H1 (cell line): ENCODE measurements around the gene KCNH5. TPM values are rescaled to one million over a fixed set of nuclear protein-coding genes. Genes with fewer than 3 reads are reported as not detected.

Experiments
- CTCF ChIA-PET: fragments of 300-600 bp; sonication (Branson Sonifier 250); formaldehyde crosslinking; loops from one replicate; lab custom pipeline; 2021; ENCODE audit not compliant: partially characterized antibody; lab: Charles Lee
- POLR2A ChIA-PET: fragments of 300-600 bp; sonication (Branson Sonifier 250); formaldehyde crosslinking; loops from one replicate; lab custom pipeline; 2021; ENCODE audit warnings: inconsistent platforms; ENCODE audit not compliant: partially characterized antibody; lab: Charles Lee
- DNase-seq, 2 experiments: peaks; one replicate each; pipeline versions ENCODE4 v3.0.0 to v3.0.0-alpha.2; 2010 to 2022; ENCODE audit warnings: low spot score in 2 of 2, low read depth in 1 of 2, mixed read lengths in 1 of 2
- FAIRE-seq: peaks from 2 replicates; lab custom pipeline; 2011; peaks lifted over from hg19 to GRCh38; lab: Jason Lieb, UNC
- H2AFZ ChIP-seq: 2 replicates; pipeline ENCODE4 v1.8.1; 2012; ENCODE audit warnings: low read length, inconsistent platforms
- H2AK5ac ChIP-seq: 2 replicates; pipeline ENCODE4 v1.6.1; 2013; ENCODE audit warnings: low read depth, low read length
- H2BK120ac ChIP-seq: replicated peaks from 2 replicates; pipeline ENCODE3; 2013; ENCODE audit warnings: low read depth, low read length, inconsistent platforms
- H2BK12ac ChIP-seq: 2 replicates; pipeline ENCODE4 v1.6.1; 2013; ENCODE audit warnings: low read depth, low read length
- H2BK15ac ChIP-seq: 2 replicates; pipeline ENCODE4 v1.6.1; 2013; ENCODE audit warnings: low read length
- H2BK20ac ChIP-seq: 2 replicates; pipeline ENCODE4 v1.6.1; 2013; ENCODE audit warnings: low read length
- H2BK5ac ChIP-seq: 2 replicates; pipeline ENCODE4 v1.6.1; 2013; ENCODE audit warnings: low read depth, low read length
- H3K14ac ChIP-seq: 2 replicates; pipeline ENCODE4 v1.6.1; 2013; ENCODE audit warnings: inconsistent platforms; ENCODE audit not compliant: insufficient read length
- H3K18ac ChIP-seq: 2 replicates; pipeline ENCODE4 v1.6.1; 2013; ENCODE audit warnings: low read length; ENCODE audit errors: extremely low read depth
- H3K23ac ChIP-seq: 2 replicates; pipeline ENCODE4 v1.6.1; 2013; ENCODE audit warnings: inconsistent platforms; ENCODE audit not compliant: insufficient read length
- H3K23me2 ChIP-seq: 2 replicates; pipeline ENCODE4 v1.6.1; 2013; ENCODE audit warnings: low read depth, low read length
- H3K27ac ChIP-seq: 2 replicates; pipeline ENCODE4 v1.6.1; 2011; ENCODE audit warnings: low read depth, low read length, inconsistent platforms
- H3K27me3 ChIP-seq, 4 experiments: replicated peaks in 1 of 4; 1 replicate in 1 of 4; 2 replicates in 3 of 4; pipeline versions ENCODE4 v1.6.1 to v1.8.1; 2011 to 2013; ENCODE audit warnings: low read length in 3 of 4, mild to moderate bottlenecking in 3 of 4, inconsistent platforms in 2 of 4, mixed read lengths in 2 of 4, moderate library complexity in 1 of 4; ENCODE audit not compliant: control insufficient read depth in 3 of 4, insufficient read depth in 3 of 4; ENCODE audit errors: extremely low read depth in 1 of 4
- H3K36me3 ChIP-seq, 4 experiments: 2 replicates each; pipeline versions ENCODE4 v1.6.1 to v1.8.1; 2011 to 2013; ENCODE audit warnings: mild to moderate bottlenecking in 4 of 4, low read length in 3 of 4, moderate library complexity in 2 of 4, control low read depth in 1 of 4, inconsistent platforms in 1 of 4; ENCODE audit not compliant: insufficient read depth in 4 of 4, control insufficient read depth in 2 of 4
- H3K4ac ChIP-seq: replicated peaks from 2 replicates; pipeline ENCODE3; 2013; ENCODE audit warnings: low read length, low read depth, mixed read lengths, inconsistent platforms; ENCODE audit not compliant: insufficient read length
- H3K4me1 ChIP-seq, 4 experiments: replicated peaks in 1 of 4; 1 replicate in 1 of 4; 2 replicates in 3 of 4; pipeline versions ENCODE4 v1.6.1 to v1.8.1; 2011 to 2013; ENCODE audit warnings: low read length in 3 of 4, inconsistent platforms in 2 of 4, mixed read lengths in 1 of 4; ENCODE audit not compliant: insufficient read depth in 4 of 4, control insufficient read depth in 3 of 4
- H3K4me2 ChIP-seq, 2 experiments: 2 replicates each; pipeline versions ENCODE4 v1.6.1 to v1.8.1; 2011 to 2013; ENCODE audit warnings: low read depth in 2 of 2, low read length in 2 of 2, control low read depth in 1 of 2, inconsistent platforms in 1 of 2, mild to moderate bottlenecking in 1 of 2; ENCODE audit not compliant: insufficient read depth in 1 of 2
- H3K4me3 ChIP-seq, 4 experiments: fragments of 200-600, 300-600 bp in 1 of 4; sonication (generic), shearing (Covaris generic), sonication (Bioruptor Twin) in 1 of 4; 2 replicates each; pipeline versions ENCODE4 v1.5.1 to v1.8.1; 2011 to 2016; ENCODE audit warnings: low read length in 4 of 4, low read depth in 3 of 4, control low read depth in 2 of 4, inconsistent platforms in 2 of 4, mild to moderate bottlenecking in 2 of 4, mixed read lengths in 1 of 4, moderate library complexity in 1 of 4; ENCODE audit not compliant: insufficient read depth in 2 of 4; ENCODE audit errors: extremely low read depth in 1 of 4
- H3K56ac ChIP-seq: replicated peaks from 2 replicates; pipeline ENCODE3; 2013; ENCODE audit warnings: low read depth, mild to moderate bottlenecking, mixed read lengths, low read length, inconsistent platforms; ENCODE audit not compliant: insufficient read length
- H3K79me1 ChIP-seq: 2 replicates; pipeline ENCODE4 v1.6.1; 2013; ENCODE audit warnings: low read depth, low read length, control low read depth
- H3K79me2 ChIP-seq, 2 experiments: 2 replicates each; pipeline versions ENCODE4 v1.6.1 to v1.8.1; 2012 to 2013; ENCODE audit warnings: low read length in 2 of 2, mild to moderate bottlenecking in 2 of 2, inconsistent platforms in 1 of 2; ENCODE audit not compliant: insufficient read depth in 2 of 2, control insufficient read depth in 1 of 2
- H3K9ac ChIP-seq, 4 experiments: replicated peaks in 1 of 4; 1 replicate in 1 of 4; 2 replicates in 3 of 4; pipeline versions ENCODE4 v1.6.1 to v1.8.1; 2011 to 2013; ENCODE audit warnings: low read depth in 3 of 4, low read length in 3 of 4, control low read depth in 2 of 4, mild to moderate bottlenecking in 2 of 4, moderate library complexity in 2 of 4, inconsistent platforms in 1 of 4; ENCODE audit errors: extremely low read depth in 1 of 4
- H3K9me3 ChIP-seq, 2 experiments: 2 replicates each; pipeline versions ENCODE4 v1.6.1 to v1.8.1; 2012 to 2013; ENCODE audit warnings: mild to moderate bottlenecking in 2 of 2, moderate library complexity in 2 of 2, control low read depth in 1 of 2, inconsistent platforms in 1 of 2, low read depth in 1 of 2, low read length in 1 of 2, mixed read lengths in 1 of 2; ENCODE audit not compliant: insufficient read depth in 2 of 2
- H4K20me1 ChIP-seq, 2 experiments: replicated peaks in 1 of 2; 2 replicates each; pipeline versions ENCODE3 to v1.8.1; 2011 to 2013; ENCODE audit warnings: inconsistent platforms in 2 of 2, low read length in 2 of 2, mild to moderate bottlenecking in 1 of 2; ENCODE audit not compliant: insufficient read depth in 2 of 2, control insufficient read depth in 1 of 2
- H4K5ac ChIP-seq: 2 replicates; pipeline ENCODE4 v1.6.1; 2013; ENCODE audit warnings: low read length, low read depth, mixed read lengths, inconsistent platforms; ENCODE audit not compliant: insufficient read length
- H4K8ac ChIP-seq: 2 replicates; pipeline ENCODE4 v1.8.0; 2013; ENCODE audit warnings: mild to moderate bottlenecking, moderate library complexity, low read length, inconsistent platforms; ENCODE audit not compliant: insufficient read depth; ENCODE audit errors: extremely low read depth
- H4K91ac ChIP-seq: replicated peaks from 2 replicates; pipeline ENCODE3; 2013; ENCODE audit warnings: low read length, mixed read lengths, inconsistent platforms; ENCODE audit not compliant: insufficient read length
- CHD7 ChIP-seq: fragments of 300-600 bp; sonication (generic); IDR thresholded peaks from 2 replicates; pipeline ENCODE4 v1.7.1; 2012; ENCODE audit warnings: low read length, moderate library complexity, mild to moderate bottlenecking, inconsistent platforms; ENCODE audit not compliant: insufficient replicate concordance
- WGBS, 2 experiments: shearing (Covaris generic) in 1 of 2; methylation state at CpG; one replicate each; pipeline versions ENCODE4 v1.1.6 to v1.1.7; 2013 to 2015; ENCODE audit warnings: low lambda C conversion rate in 2 of 2, mixed read lengths in 2 of 2, inconsistent platforms in 1 of 2, low coverage in 1 of 2, missing lambda C conversion rate in 1 of 2; ENCODE audit not compliant: insufficient replicate concordance in 2 of 2, insufficient coverage in 1 of 2, insufficient read length in 1 of 2; ENCODE audit errors: extremely low coverage in 1 of 2, missing lambda C conversion rate in 1 of 2; 5-methylcytosine and 5-hydroxymethylcytosine counted together
- polyA plus RNA-seq, 7 experiments: library from polyadenylated mRNA; depleted of rRNA in 3 of 7; stranded (reverse) in 5 of 7; unstranded in 2 of 7; fragments of >200 nt in 5 of 7; fragments of 200-250 nt in 2 of 7; gene quantifications; 1 replicate in 5 of 7; 2 replicates in 1 of 7; 4 replicates in 1 of 7; pipeline versions ENCODE4 v1.2.1 to v1.2.3, GENCODE V29; 2011 to 2013; ENCODE audit warnings: missing spikeins in 2 of 7, mixed read lengths in 2 of 7
- total RNA-seq: library from RNA; stranded (reverse); fragmentation: NEBNext Ultra II Directional; extraction: Animal tissue kit (Norgen Biotek cat#: 25700); gene quantifications from 2 replicates; pipeline ENCODE4 v1.2.1, GENCODE V29; 2021

Gene KCNH5
- total and polyA plus RNA-seq, 2 of the 8 experiments (the other 6 are each of a cell fraction or from before 2014, with no cell fraction given) = 0.24 to 0.50 TPM

- H2BK15ac ChIP-seq = no peak overlapping the region
- H3K36me3 ChIP-seq = no peaks in the 10 kb centered on the region
- POLR2A ChIA-PET = no interaction called here
- H2AFZ ChIP-seq = no peak overlapping the region
- no peak overlapping the region for H3K18ac ChIP-seq
- no peaks in the 10 kb centered on the region for H4K20me1 ChIP-seq
- H2BK12ac ChIP-seq = no peak overlapping the region
- H3K23me2 ChIP-seq = no peaks in the 10 kb centered on the region
- H3K4me2 ChIP-seq = no peak overlapping the region
- H3K79me2 ChIP-seq = no peaks in the 10 kb centered on the region
- H3K23ac ChIP-seq = no peak overlapping the region
- no peak overlapping the region for H3K4ac ChIP-seq
- no peak overlapping the region for H3K27ac ChIP-seq
- no peak overlapping the region for H2BK120ac ChIP-seq
- H3K27me3 ChIP-seq = no peaks in the 10 kb centered on the region
- no peak overlapping the region for H2BK5ac ChIP-seq
- no peak overlapping the region for H4K5ac ChIP-seq
- H3K9me3 ChIP-seq = no peaks in the 10 kb centered on the region
- no peak overlapping the region for H4K91ac ChIP-seq
- H3K14ac ChIP-seq = no peak overlapping the region
- no peak for DNase-seq
- H3K56ac ChIP-seq = no peak overlapping the region
- no peak overlapping the region for H4K8ac ChIP-seq
- CTCF ChIA-PET = no interaction called here
- no peak for FAIRE-seq
- H3K79me1 ChIP-seq = no peaks in the 10 kb centered on the region
- WGBS, 2 experiments = 92% methylated on average over 2 of the region's 2 CpGs; no CpG with 5 or more reads in 1 of the 2 experiments
- H2AK5ac ChIP-seq = no peak overlapping the region
- H3K4me3 ChIP-seq = no peak overlapping the region
- H2BK20ac ChIP-seq = no peak overlapping the region
- no peak overlapping the region for H3K9ac ChIP-seq
- H3K4me1 ChIP-seq = no peaks in the 10 kb centered on the region
- TF ChIP-seq CHD7 = no peak
Measured at GRCh38 chr14:63006531-63006930, 38.7 kb downstream of the KCNH5 start.
